ENCODE results near the gene PTS. TPM values are rescaled to one million over a fixed set of nuclear protein-coding genes. Genes with fewer than 3 reads are reported as not detected.

PTS gene
- total RNA-seq, 1 donor = 56.5 TPM

GRCh38 chr11:112223754-112224532, 2.3 kb upstream of the PTS start:
- peaks cover 3% of the 10 kb centered on the region for H3K36me3 ChIP-seq (ENCODE audit: insufficient read depth, low read length)
- TF ChIP-seq CTCF (IDR thresholded peaks at IDR 0.05; ENCODE audit: extremely low read depth, low read depth, low read length) = no peak

GRCh38 chr11:112225753-112226061, 521 bp upstream of the PTS start:
- TF ChIP-seq CTCF (IDR thresholded peaks at IDR 0.05; ENCODE audit: extremely low read depth, low read depth, low read length) = no peak
- Histone ChIP-seq H3K79me2 (ENCODE audit: insufficient read depth, low read length) (peaks cover 36% of the 10 kb centered on the region), H3K36me3 (ENCODE audit: insufficient read depth, low read length) (peaks cover 13% of the 10 kb centered on the region), H3K27ac (ENCODE audit: low read depth, low read length) (peak overlapping the region; percentile 99), H3K4me1 (ENCODE audit: insufficient read depth, low read length) (peaks cover 24% of the 10 kb centered on the region), H3K4me2 (ENCODE audit: insufficient read depth, low read length) (peak overlapping the region; percentile 99), H3K4me3 (ENCODE audit: insufficient read depth, low read length) (peak overlapping the region; percentile 96), H3K27me3 (ENCODE audit: insufficient read depth, low read length) (no peaks in the 10 kb centered on the region), H4K20me1 (ENCODE audit: insufficient read depth, low read length) (no peaks in the 10 kb centered on the region), H3K9me3 (ENCODE audit: low read depth, low read length) (no peaks in the 10 kb centered on the region), H2AFZ (ENCODE audit: low read length) (peak overlapping the region; percentile 100)
- DNase-seq (ENCODE audit: insufficient read length, low spot score, missing footprints) = peak; percentile 94

More at GRCh38 chr11:112223754-112224532, 2.3 kb upstream of the PTS start:
- Histone ChIP-seq H3K4me1 (ENCODE audit: insufficient read depth, low read length) (peaks cover 11% of the 10 kb centered on the region), H3K4me3 (ENCODE audit: insufficient read depth, low read length) (no peak overlapping the region), H3K9me3 (ENCODE audit: low read depth, low read length) (no peaks in the 10 kb centered on the region), H4K20me1 (ENCODE audit: insufficient read depth, low read length) (no peaks in the 10 kb centered on the region), H3K27ac (ENCODE audit: low read depth, low read length) (no peak overlapping the region), H3K4me2 (ENCODE audit: insufficient read depth, low read length) (no peak overlapping the region), H2AFZ (ENCODE audit: low read length) (no peak overlapping the region), H3K27me3 (ENCODE audit: insufficient read depth, low read length) (no peaks in the 10 kb centered on the region), H3K79me2 (ENCODE audit: insufficient read depth, low read length) (peaks cover 28% of the 10 kb centered on the region)
- no peak for DNase-seq (ENCODE audit: insufficient read length, low spot score, missing footprints)

- peaks cover 45% of the 10 kb centered on the region for H3K79me2 ChIP-seq (ENCODE audit: insufficient read depth, low read length)
- H3K9me3 ChIP-seq (ENCODE audit: low read depth, low read length) = no peaks in the 10 kb centered on the region
- DNase-seq (ENCODE audit: insufficient read length, low spot score, missing footprints) = peak; percentile 91
- H3K4me1 ChIP-seq (ENCODE audit: insufficient read depth, low read length) = peaks cover 25% of the 10 kb centered on the region
- H3K4me3 ChIP-seq (ENCODE audit: insufficient read depth, low read length) = peak overlapping the region; percentile 96
- peak overlapping the region; percentile 99 for H3K27ac ChIP-seq (ENCODE audit: low read depth, low read length)
- H4K20me1 ChIP-seq (ENCODE audit: insufficient read depth, low read length) = no peaks in the 10 kb centered on the region
- TF ChIP-seq CTCF (IDR thresholded peaks at IDR 0.05; ENCODE audit: extremely low read depth, low read depth, low read length) = no peak
- no peaks in the 10 kb centered on the region for H3K27me3 ChIP-seq (ENCODE audit: insufficient read depth, low read length)
- peaks cover 22% of the 10 kb centered on the region for H3K36me3 ChIP-seq (ENCODE audit: insufficient read depth, low read length)
- peak overlapping the region; percentile 99 for H3K4me2 ChIP-seq (ENCODE audit: insufficient read depth, low read length)
- H2AFZ ChIP-seq (ENCODE audit: low read length) = peak overlapping the region; percentile 100
These were observed 688 bp downstream of the PTS start for GRCh38 chr11:112226831-112227401.

GRCh38 chr11:112227471-112227870, 1.2 kb downstream of the PTS start:
- H3K27me3 ChIP-seq (ENCODE audit: insufficient read depth, low read length) = no peaks in the 10 kb centered on the region
- H3K4me2 ChIP-seq (ENCODE audit: insufficient read depth, low read length) = peak overlapping the region; percentile 99
- H3K79me2 ChIP-seq (ENCODE audit: insufficient read depth, low read length) = peaks cover 47% of the 10 kb centered on the region
- H4K20me1 ChIP-seq (ENCODE audit: insufficient read depth, low read length) = no peaks in the 10 kb centered on the region
- no peaks in the 10 kb centered on the region for H3K9me3 ChIP-seq (ENCODE audit: low read depth, low read length)
- no peak for DNase-seq (ENCODE audit: insufficient read length, low spot score, missing footprints)
- TF ChIP-seq CTCF (IDR thresholded peaks at IDR 0.05; ENCODE audit: extremely low read depth, low read depth, low read length) = no peak
- H3K4me3 ChIP-seq (ENCODE audit: insufficient read depth, low read length) = peak overlapping the region; percentile 96
- no peak overlapping the region for H2AFZ ChIP-seq (ENCODE audit: low read length)
- H3K27ac ChIP-seq (ENCODE audit: low read depth, low read length) = peak overlapping the region; percentile 99
- peaks cover 27% of the 10 kb centered on the region for H3K36me3 ChIP-seq (ENCODE audit: insufficient read depth, low read length)
- peaks cover 25% of the 10 kb centered on the region for H3K4me1 ChIP-seq (ENCODE audit: insufficient read depth, low read length)
